DND-41 (cell line): ENCODE measurements around the gene RADIL.

Experiments
- ATAC-seq: fragments of 200-7000 bp; cut with Tn5 transposase; 3 replicates; pipeline ENCODE4 v1.9.1; 2021; ENCODE audit warnings: low read depth; ENCODE audit not compliant: insufficient read depth
- DNase-seq: peaks from one replicate; pipeline ENCODE4 v3.0.0-alpha.2; 2020
- H2AFZ ChIP-seq: 2 replicates; pipeline ENCODE4 v1.6.0; 2012; ENCODE audit warnings: low read depth, low read length
- H3K27ac ChIP-seq: 2 replicates; pipeline ENCODE4 v1.5.1; 2012; ENCODE audit warnings: low read length, inconsistent platforms
- H3K27me3 ChIP-seq: fragments of 200-600 bp; sonication (generic); 2 replicates; pipeline ENCODE4 v1.6.0; 2012; ENCODE audit warnings: low read length, mild to moderate bottlenecking, inconsistent platforms; ENCODE audit not compliant: insufficient read depth, poor library complexity
- H3K36me3 ChIP-seq: 2 replicates; pipeline ENCODE4 v1.5.1; 2012; ENCODE audit warnings: low read length, inconsistent platforms; ENCODE audit not compliant: insufficient read depth
- H3K4me1 ChIP-seq: 2 replicates; pipeline ENCODE4 v1.5.1; 2012; ENCODE audit warnings: mild to moderate bottlenecking, low read length; ENCODE audit not compliant: insufficient read depth
- H3K4me2 ChIP-seq: 2 replicates; pipeline ENCODE4 v1.6.0; 2012; ENCODE audit warnings: mild to moderate bottlenecking, moderate library complexity, low read length, inconsistent platforms; ENCODE audit not compliant: insufficient read depth
- H3K4me3 ChIP-seq, 2 experiments: fragments of 200-600 bp in 1 of 2; shearing (Covaris generic) in 1 of 2; 2 replicates each; pipeline ENCODE4 v1.5.1; 2012 to 2016; ENCODE audit warnings: inconsistent platforms in 2 of 2, low read length in 2 of 2, mild to moderate bottlenecking in 2 of 2, low read depth in 1 of 2, moderate library complexity in 1 of 2
- H3K79me2 ChIP-seq: 2 replicates; pipeline ENCODE4 v1.6.0; 2012; ENCODE audit warnings: low read length, inconsistent platforms; ENCODE audit not compliant: insufficient read depth
- H3K9ac ChIP-seq: 2 replicates; pipeline ENCODE4 v1.6.0; 2012; ENCODE audit warnings: low read depth, mild to moderate bottlenecking, inconsistent platforms, low read length, moderate library complexity
- H3K9me3 ChIP-seq: 2 replicates; pipeline ENCODE4 v1.5.1; 2012; ENCODE audit warnings: low read length, moderate library complexity, mild to moderate bottlenecking, inconsistent platforms; ENCODE audit not compliant: insufficient read depth, severe bottlenecking
- H4K20me1 ChIP-seq: 2 replicates; pipeline ENCODE4 v1.6.0; 2012; ENCODE audit warnings: low read length; ENCODE audit not compliant: insufficient read depth
- CTCF ChIP-seq: IDR thresholded peaks from 2 replicates; pipeline ENCODE4 v1.5.1; 2012; ENCODE audit warnings: borderline replicate concordance, low read length, moderate library complexity, mild to moderate bottlenecking; ENCODE audit not compliant: poor library complexity, severe bottlenecking; ENCODE audit errors: extremely low read depth
- EZH2 ChIP-seq: IDR thresholded peaks from 3 replicates; pipeline ENCODE4 v1.6.1; 2012; ENCODE audit warnings: borderline replicate concordance, low read depth, mild to moderate bottlenecking, moderate library complexity, low read length, inconsistent platforms; ENCODE audit not compliant: severe bottlenecking

Gene RADIL

GRCh38 chr7:4906682-4907081, 23.2 kb upstream of the RADIL start:
- H3K36me3 ChIP-seq: no peaks in the 10 kb centered on the region
- TF ChIP-seq EZH2 (no peak), CTCF (no peak)
- H2AFZ ChIP-seq: no peak overlapping the region
- H3K4me3 ChIP-seq: no peak overlapping the region
- no peak overlapping the region for H3K9ac ChIP-seq
- no peaks in the 10 kb centered on the region for H3K9me3 ChIP-seq
- H3K79me2 ChIP-seq: no peaks in the 10 kb centered on the region
- H3K4me2 ChIP-seq: no peak overlapping the region
- ATAC-seq (no peak), DNase-seq (no peak)
- H4K20me1 ChIP-seq: no peaks in the 10 kb centered on the region
- H3K27ac ChIP-seq: no peak overlapping the region
- no peaks in the 10 kb centered on the region for H3K27me3 ChIP-seq
- H3K4me1 ChIP-seq: no peaks in the 10 kb centered on the region

GRCh38 chr7:4905171-4905570, 21.7 kb upstream of the RADIL start:
- Histone ChIP-seq H4K20me1 (no peaks in the 10 kb centered on the region), H2AFZ (no peak overlapping the region), H3K9ac (no peak overlapping the region), H3K36me3 (no peaks in the 10 kb centered on the region), H3K4me3 (no peak overlapping the region), H3K9me3 (no peaks in the 10 kb centered on the region), H3K27me3 (no peaks in the 10 kb centered on the region), H3K4me2 (no peak overlapping the region), H3K4me1 (no peaks in the 10 kb centered on the region), H3K79me2 (no peaks in the 10 kb centered on the region), H3K27ac (no peak overlapping the region)
- no peak for TF ChIP-seq EZH2
- no peak for TF ChIP-seq CTCF
- no peak for ATAC-seq
- DNase-seq: no peak

DNA sequence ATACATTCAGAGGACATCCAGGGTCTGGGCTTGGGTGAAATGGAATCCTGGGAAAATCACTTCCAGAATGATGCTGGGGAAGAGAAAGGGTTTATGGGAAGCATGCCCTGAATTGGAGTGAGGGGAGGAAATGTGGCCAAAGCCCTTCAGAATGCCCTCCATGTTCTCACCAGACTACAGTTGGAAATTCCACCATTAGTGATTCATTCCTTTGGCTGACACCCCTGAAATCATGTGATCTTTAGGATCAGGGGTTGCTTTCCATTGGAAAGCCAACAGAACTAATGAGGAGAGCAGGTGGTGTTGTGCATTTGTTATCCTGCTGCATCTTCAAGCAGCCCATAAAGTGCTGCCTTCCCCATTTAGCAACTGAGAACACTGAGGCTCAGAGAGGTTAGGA, 20.8 kb upstream of the RADIL start:
- H3K36me3 ChIP-seq: no peaks in the 10 kb centered on the region
- no peak overlapping the region for H2AFZ ChIP-seq
- DNase-seq (no peak), ATAC-seq (no peak)
- H3K9me3 ChIP-seq: no peaks in the 10 kb centered on the region
- no peak overlapping the region for H3K9ac ChIP-seq
- no peak overlapping the region for H3K4me3 ChIP-seq
- H3K27ac ChIP-seq: no peak overlapping the region
- H3K79me2 ChIP-seq: no peaks in the 10 kb centered on the region
- no peaks in the 10 kb centered on the region for H4K20me1 ChIP-seq
- no peak for TF ChIP-seq CTCF
- TF ChIP-seq EZH2: no peak
- H3K4me1 ChIP-seq: no peaks in the 10 kb centered on the region
- no peaks in the 10 kb centered on the region for H3K27me3 ChIP-seq
- no peak overlapping the region for H3K4me2 ChIP-seq

- Histone ChIP-seq H3K27me3 (no peaks in the 10 kb centered on the region), H3K4me3 (no peak overlapping the region), H3K9me3 (no peaks in the 10 kb centered on the region), H3K79me2 (no peaks in the 10 kb centered on the region), H3K27ac (no peak overlapping the region), H3K36me3 (no peaks in the 10 kb centered on the region), H3K4me1 (no peaks in the 10 kb centered on the region), H2AFZ (no peak overlapping the region), H3K9ac (no peak overlapping the region), H4K20me1 (no peaks in the 10 kb centered on the region), H3K4me2 (no peak overlapping the region)
- TF ChIP-seq CTCF (no peak), EZH2 (no peak)
- no peak for DNase-seq
- ATAC-seq: no peak
Observed at GRCh38 chr7:4895766-4896165, 12.2 kb upstream of the RADIL start.
